HG03432 (cell line): Measurements from ENCODE around the gene PDS5A.
"Not testable (repeated sequence)": the region's sequence is repeated elsewhere in the genome, so short reads cannot be mapped to it uniquely, and the experiment has no call there.

Experiments
- ATAC-seq: cut with Tn5 transposase; IDR thresholded peaks from one replicate; pipeline ENCODE4 v1.9.1; 2021; ENCODE audit warnings: mild to moderate bottlenecking, moderate library complexity; ENCODE audit not compliant: unreplicated experiment

The PDS5A gene

DNA sequence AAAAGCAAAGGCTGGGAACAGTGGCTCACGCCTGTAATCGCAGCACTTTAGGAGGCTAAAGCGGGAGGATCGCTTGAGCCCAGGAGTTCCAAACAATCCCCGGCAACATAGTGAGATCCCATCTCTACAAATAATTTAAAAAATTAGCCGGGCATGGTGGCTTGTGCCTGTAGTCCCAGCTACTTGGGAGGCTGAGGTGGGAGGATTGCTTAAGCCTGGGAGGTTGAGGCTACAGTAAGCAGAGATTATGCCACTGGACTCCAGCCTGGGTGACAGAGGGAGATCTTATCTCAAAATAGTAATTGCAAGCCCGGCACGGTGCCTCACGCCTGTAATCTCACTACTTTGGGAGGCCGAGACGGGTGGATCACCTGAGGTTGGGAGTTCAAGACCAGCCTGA, 139.3 kb downstream of the PDS5A start:
- not testable (repeated sequence) for ATAC-seq

DNA sequence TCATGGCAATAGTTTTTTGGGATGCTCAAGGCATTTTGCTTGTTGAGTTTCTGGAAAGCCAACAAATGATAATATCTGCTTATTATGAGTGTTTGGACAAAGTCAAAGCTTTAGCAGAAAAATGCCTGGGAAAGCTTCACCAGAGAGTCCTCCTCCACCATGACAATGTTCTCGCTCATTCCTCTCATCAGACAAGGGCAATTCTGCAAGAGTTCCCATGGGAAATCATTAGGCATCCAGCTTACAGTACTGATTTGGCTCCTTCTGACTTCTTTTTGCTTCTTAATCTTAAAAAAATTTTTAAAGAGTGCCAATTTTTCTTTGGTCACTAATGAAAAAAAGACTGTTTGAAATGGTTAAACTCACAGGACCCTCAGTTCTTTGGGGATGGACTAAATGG, 143.4 kb downstream of the PDS5A start:
- ATAC-seq: no peak

DNA sequence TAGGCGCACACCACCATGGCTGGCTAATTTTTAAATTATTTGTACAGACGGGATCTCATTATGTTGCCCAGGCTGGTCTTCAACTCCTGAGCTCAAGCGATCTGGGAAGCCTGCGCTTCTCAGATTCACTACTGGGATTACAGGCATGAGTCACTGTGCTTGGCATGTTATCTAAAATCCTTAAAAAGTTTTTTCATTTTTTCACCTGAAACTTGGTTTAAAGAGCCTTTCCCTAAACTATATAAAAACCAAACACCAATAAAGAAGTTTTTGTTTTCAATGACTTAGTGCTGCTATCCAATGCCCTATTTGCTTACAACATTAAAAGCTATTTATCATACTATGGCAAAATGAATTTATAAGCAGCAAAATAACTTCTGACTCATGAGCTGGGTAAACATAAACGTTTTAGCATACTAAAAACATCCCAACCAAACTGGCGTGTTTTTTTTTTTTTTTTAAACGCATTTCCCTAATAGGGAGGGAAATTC, 151.9 kb downstream of the PDS5A start:
- ATAC-seq: no peak

DNA sequence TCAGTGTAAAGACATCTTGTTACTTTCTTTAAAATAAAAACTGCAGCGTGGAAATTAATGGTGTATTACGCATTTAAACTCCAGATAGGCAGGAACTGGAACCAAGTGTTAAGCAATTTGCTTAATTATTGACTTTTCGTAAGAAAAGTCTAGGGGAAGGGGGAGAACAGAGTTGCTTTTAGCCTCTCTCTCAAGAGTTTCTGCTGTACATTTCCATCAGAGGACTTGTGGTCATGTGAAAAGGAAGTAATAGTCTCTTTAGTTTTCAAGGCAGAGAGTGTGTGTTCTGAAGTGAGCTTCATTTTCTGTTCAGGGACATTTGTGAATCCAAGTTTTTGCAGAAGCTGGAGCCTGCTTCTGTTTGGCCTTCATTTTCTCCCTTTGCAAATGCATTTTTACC, 152.6 kb downstream of the PDS5A start:
- no peak for ATAC-seq

DNA sequence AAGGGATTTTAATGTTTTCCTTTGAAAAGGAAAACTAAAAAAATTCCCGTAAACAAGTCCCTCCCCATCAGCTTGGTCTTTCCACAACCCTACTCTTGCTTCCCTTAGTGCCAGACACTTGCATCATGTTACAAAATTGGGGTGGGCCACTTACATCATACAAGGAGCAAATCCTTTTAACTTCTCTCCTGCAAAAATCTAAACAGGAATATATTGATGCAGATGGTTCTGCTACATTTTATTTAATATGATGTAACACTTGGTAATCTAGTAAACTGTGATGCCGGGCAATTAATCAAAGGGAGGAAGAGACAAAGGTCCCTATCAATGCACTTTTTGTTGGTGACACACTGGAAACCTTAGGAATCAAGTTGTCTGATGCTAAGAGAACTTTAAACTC, 154.5 kb downstream of the PDS5A start:
- no peak for ATAC-seq

DNA sequence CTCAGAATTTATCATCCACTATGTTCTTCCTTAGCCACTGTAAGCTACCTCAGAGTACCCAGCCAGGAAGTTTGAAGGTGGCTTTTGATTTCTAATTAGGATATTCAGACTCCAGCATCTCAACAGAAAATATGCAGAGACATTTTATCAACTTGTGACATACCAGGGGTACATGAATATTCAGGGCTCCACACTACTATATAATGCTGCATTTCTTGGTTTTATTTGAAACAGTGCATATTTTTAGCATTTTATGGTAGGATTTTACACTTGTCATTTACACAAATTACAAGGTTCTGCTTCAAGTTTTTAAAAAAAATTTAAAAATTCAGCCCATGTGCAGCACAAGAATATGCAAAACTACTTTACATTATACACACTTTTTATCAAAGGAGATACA, 155.0 kb downstream of the PDS5A start:
- no peak for ATAC-seq

DNA sequence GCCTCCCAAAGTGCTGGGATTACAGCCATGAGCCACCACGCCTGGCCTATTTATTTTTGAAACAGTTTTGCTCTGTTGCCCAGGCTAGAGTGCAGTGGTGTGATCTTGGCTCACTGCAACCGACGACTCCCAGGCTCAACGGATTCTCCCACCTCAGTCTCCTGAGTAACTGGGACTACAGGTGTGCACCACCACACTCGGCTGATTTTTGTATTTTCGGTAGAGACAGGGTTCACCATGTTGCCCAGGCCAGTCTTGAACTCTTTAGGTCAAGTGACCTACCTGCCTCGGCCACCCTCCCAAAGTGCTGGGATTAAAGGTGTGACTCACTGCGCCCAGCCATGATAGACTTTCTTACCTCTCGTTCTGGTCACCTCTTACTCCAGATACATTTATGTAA, 155.8 kb downstream of the PDS5A start:
- ATAC-seq: no peak

DNA sequence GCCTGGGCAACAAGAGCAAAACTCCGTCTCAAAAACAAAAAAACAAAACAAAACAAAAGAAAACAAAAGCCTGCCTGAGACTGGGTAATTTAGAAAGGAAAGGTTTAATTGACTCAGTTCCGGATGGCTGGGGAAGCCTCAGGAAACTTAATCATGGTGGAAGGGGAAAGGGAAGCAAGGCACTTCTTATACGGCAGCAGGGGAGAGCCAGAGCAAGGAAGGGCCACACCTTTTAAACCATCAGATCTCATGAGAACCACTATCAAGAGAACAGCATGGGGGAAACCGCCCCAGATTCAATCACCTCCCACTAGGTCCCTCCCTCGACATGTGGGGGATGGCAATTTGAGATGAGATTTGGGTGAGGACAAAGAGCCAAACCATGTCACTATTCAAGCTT, 157.5 kb downstream of the PDS5A start:
- no peak for ATAC-seq

DNA sequence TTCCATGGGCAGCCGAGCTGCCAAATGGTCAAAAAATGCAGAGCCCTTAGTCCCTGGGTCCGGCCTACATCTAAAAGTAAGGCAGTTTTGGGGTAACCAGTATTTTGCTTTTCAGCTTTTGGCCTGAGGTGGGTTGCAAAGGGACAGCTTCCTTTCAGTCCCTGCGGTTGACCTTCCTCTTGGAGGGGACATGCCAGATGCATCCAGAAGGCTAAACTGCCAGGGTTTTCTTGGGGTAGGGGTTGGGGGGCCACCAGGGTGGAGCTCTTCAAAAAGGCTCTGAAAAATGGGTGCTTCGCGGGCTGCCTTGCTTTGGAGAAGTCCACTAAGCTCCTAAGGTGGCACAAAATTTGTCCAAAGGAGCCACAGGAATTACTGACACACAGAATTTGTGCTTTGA, 159.1 kb downstream of the PDS5A start:
- no peak for ATAC-seq

DNA sequence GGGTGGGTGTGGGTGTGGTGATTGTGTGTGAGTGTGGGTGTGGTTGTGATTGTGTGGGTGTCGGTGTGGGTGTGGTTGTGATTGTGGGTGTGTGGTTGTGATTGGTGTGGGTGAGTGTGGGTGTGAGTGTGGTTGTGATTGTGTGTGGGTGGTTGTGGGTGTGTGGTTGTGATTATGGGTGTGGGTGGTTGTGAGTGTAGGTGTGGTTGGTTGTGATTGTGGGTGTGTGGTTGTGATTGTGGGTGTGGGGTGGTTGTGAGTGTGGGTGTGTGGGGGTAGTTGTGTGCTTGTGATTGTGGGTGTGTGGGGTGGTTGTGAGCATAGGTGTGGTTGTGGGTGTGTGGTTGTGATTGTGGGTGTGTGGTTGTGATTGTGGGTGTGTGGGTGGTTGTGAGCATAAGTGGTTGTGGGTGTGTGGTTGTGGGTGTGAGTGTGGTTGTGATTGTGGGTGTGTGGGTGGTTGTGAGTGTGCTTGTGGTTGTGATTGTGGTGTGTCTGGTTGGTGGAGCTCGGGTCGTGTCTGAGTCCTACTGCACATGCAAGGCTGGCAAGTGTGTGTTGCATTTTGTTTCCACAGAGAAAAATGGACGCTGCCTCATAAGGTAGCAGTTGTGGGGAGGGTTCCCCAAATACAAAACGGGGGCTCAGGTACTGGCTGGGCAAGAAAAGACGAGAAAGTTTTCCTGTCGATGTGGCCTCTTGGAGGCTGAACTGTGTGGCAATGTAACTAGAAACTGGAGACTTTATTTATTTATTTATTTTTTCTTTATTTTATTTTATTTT, 163.1 kb downstream of the PDS5A start:
- no peak for ATAC-seq

DNA sequence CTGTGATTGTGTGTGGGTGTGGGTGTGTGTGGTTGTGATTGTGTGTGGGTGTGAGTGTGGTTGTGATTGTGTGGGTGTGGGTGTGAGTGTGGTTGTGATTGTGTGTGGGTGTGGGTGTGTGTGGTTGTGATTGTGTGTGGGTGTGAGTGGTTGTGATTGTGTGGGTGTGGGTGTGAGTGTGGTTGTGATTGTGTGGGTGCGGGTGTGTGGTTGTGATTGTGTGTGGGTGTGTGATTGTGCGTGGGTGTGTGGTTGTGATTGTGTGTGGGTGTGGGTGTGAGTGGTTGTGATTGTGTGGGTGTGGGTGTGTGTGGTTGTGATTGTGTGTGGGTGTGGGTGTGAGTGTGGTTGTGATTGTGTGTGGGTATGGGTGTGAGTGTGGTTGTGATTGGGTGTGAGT, 163.9 kb downstream of the PDS5A start:
- ATAC-seq: not testable (repeated sequence)

DNA sequence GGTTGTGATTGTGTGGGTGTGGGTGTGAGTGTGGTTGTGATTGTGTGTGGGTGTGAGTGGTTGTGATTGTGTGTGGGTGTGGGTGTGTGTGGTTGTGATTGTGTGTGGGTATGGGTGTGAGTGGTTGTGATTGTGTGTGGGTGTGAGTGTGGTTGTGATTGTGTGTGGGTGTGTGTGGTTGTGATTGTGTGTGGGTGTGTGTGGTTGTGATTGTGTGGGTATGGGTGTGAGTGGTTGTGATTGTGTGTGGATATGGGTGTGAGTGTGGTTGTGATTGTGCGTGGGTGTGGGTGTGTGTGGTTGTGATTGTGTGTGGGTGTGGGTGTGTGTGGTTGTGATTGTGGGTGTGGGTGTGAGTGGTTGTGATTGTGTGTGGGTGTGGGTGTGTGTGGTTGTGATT, 164.7 kb downstream of the PDS5A start:
- ATAC-seq: not testable (repeated sequence)

DNA sequence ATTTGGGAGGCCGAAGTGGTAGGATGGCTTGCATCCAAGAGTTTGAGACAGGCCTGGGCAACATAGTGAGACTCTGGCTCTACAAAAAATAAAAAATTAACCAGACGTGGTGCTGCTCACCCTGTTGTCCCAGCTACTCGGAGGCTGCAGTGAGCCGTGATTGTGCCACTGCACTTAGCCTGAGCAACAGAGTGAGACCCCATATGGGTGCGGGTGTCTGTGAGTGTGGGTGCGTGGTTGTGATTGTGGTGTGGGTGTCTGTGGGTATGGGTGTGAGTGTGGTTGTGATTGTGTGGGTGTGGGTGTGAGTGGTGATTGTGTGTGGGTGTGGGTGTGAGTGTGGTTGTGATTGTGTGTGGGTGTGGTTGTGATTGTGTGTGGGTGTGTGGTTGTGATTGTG, 165.2 kb downstream of the PDS5A start:
- ATAC-seq: no peak

DNA sequence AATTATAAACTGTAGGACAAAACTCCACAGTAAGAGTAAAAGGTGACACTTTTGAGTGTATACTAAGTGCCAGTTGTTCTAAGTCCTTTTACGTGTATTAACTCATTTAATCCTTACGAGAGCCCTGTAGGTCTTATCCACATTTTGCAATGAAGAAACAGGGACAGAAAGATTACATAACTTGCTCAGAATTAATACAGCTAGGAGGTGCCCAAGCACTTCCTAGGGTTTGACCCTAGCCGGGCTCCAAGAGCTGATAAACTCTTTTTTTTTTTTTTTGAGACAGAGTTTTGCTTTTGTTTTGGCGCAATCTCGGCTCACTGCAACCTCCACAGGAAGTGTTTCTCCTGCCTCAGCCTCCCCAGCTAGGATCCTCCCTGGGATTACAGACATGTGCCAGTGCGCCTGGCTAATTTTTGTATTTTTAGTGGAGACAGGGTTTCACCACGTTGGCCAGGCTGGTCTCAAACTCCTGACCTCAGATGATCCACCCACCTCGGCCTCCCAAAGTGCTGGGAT, 169.4 kb downstream of the PDS5A start:
- ATAC-seq: no peak

DNA sequence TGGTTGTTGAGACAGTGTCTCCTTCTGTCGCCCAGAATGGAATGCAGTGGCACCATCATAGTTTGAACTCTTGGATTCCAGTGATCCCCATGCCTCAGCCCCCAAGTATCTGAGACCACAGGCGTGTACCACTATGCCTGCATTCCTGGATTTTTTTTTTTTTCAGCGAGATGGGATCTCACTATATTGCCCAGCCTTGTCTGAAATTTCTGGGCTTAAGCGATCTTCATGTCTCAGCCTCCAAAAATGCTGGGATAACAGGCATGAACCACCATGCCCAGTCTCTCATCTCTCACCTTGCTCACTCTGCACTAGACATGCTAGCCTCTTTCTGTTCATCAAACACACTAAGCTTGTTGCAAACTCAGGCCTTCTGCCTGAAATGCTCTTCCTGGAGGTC, 175.7 kb downstream of the PDS5A start:
- ATAC-seq: no peak

DNA sequence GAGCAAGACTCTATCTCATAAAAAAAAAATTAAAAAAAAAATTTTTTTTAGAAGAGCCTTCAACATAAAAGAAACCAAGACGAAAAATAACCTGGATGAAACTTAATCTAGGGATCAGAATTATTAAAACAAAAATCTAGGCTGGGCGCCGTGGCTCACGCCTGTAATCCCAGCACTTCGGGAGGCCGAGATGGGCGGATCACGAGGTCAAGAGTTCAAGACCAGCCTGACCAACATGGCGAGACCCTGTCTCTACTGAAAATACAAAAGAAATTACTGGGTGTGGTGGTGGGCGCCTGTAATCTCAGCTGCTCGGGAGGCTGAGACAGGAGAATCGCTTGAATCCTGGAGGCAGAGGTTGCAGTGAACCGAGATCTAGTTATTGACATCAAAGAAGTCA, 184.7 kb downstream of the PDS5A start:
- ATAC-seq: not testable (repeated sequence)

DNA sequence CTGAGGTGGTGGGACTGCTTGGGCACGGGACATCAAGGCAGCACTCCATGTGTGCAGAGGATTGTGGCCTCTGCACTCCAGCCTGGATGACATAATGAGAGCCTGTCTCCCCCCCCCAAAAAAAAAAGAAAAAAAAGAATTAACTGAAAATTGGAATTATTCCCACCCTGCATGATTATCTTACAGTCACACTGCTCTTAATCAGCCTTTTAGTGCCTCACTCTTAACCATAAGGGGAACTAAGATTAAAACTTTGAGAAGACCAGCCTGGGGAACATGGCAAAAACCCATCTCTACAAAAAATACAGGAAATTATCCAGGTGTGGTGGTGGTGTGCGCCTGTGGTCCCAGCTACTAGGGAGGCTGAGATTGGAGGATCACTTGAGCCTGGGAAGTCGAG, 185.2 kb downstream of the PDS5A start:
- no peak for ATAC-seq

DNA sequence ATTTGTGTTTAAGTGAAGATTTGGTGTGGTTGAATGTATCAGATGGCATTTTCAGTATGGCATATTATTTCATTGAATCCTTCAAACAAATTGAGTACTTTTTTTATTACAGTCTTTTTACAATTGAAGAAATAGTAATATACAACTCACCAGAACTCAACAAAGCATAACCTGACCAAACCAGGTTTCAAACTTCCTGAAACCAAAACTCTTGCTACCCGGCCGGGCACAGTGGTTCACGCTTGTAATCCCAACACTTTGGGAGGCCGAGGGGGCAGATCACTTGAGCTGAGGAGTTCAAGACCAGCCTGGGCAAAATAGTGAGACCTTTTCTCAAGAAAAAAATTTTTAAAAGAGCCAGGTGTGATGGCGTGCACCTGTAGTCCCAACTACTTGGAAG, 185.6 kb downstream of the PDS5A start:
- no peak for ATAC-seq

DNA sequence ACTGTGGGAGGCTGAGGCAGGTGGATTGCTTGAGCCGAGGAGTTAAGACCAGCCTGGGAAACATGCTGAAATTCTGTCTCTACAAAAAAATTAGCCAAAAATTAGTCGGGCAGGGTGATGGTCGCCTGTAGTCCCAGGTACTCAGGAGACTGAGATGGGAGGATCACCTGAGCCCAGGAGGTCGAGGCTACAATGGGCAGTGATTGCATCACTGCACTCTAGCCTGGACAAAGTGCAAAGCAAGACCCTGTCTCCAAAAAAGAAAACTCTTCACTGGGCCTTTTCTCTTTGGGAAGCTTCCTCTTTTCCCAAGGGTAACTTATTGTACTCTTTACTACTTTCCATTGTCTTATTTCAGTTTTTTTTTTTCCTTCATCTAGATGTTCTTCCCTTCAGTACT, 190.9 kb downstream of the PDS5A start:
- no peak for ATAC-seq

DNA sequence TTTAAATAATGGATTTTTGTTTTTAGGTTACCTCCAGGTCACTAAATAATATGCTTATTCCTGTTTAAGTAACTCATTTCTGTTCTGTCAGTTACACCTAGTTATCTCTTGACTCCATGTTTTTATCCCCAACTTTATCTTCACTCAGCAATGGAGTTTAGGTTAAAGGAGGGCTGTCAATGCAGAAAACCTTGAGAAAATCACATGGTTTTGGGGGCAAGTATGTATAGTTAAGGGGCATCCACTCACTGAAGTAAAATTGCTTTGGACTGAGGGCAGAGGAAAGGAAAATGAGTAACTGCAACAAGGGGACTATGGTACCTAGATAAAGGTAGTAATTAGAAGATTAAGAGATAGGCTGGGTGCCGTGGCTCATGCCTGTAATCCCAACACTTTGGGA, 192.6 kb downstream of the PDS5A start:
- no peak for ATAC-seq

DNA sequence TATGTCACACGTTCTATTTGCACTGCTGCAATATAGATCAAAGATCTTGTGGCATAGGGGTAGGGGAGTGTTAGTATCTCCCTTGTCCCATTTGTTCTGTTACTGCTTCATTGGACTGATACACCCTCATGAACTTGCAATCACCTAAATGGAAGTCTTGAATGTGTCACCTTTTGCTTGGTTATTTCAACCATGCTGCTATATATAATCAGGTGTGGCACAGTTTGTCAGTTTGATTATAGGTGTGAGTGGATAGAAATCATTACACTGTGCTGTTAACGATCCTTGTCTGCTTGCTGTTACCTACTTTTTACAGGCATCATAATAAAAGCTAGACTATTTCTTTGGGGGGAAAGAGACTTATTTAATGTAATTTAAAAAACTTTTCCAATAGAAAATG, 195.7 kb downstream of the PDS5A start:
- ATAC-seq: not testable (repeated sequence)
